ENCODE results near the gene ANO7.

- TF ChIP-seq PPARA (CRISPR knock-in tag; IDR thresholded peaks at IDR 0.05; ENCODE audit: borderline replicate concordance) = no peak
- TF ChIP-seq ZC3H10 (CRISPR knock-in tag; IDR thresholded peaks at IDR 0.05) = no peak
- TF ChIP-seq PATZ1 (CRISPR knock-in tag; IDR thresholded peaks at IDR 0.05; ENCODE audit: borderline replicate concordance) = no peak
- TF ChIP-seq ZFP30 (CRISPR knock-in tag; IDR thresholded peaks at IDR 0.05) = no peak
- TF ChIP-seq SNAI2 (CRISPR knock-in tag; IDR thresholded peaks at IDR 0.05) = no peak
- TF ChIP-seq ZFP3 (CRISPR knock-in tag; IDR thresholded peaks at IDR 0.05) = no peak
- no peak for TF ChIP-seq ESRRG (CRISPR knock-in tag; IDR thresholded peaks at IDR 0.05)
Observed at GRCh38 chr2:241225545-241225944, 37.1 kb downstream of the ANO7 start.

Measured in SK-N-SH treated with all-trans-retinoic acid at 6 μM for 48 hours (cell line).